SJCRH30 (cell line): ENCODE measurements around the gene DNAH8. TPM values are rescaled to one million over a fixed set of nuclear protein-coding genes. Genes with fewer than 3 reads are reported as not detected.
A peak's percentile ranks its signal among the peaks of the same experiment; 100 is the strongest.

Experiments used
- DNase-seq, 2 experiments: peaks; one replicate each; pipeline ENCODE4 v3.0.0-alpha.2; 2015 to 2020
- H3K27ac ChIP-seq: fragments of 250-450 bp; sonication (Bioruptor Pico); 2 replicates; pipeline ENCODE4 v1.5.1; 2020; ENCODE audit warnings: mild to moderate bottlenecking, moderate library complexity
- H3K27me3 ChIP-seq: fragments of 250-450 bp; sonication (Bioruptor Pico); 2 replicates; pipeline ENCODE4 v1.5.1; 2020; ENCODE audit warnings: mild to moderate bottlenecking, moderate library complexity
- H3K36me3 ChIP-seq: fragments of 250-450 bp; sonication (Bioruptor Pico); 2 replicates; pipeline ENCODE4 v1.5.1; 2020; ENCODE audit warnings: mild to moderate bottlenecking, moderate library complexity
- H3K4me1 ChIP-seq: fragments of 250-450 bp; sonication (Bioruptor Pico); 2 replicates; pipeline ENCODE4 v1.5.1; 2020; ENCODE audit warnings: mild to moderate bottlenecking, moderate library complexity
- H3K4me3 ChIP-seq: fragments of 250-450 bp; sonication (Bioruptor Pico); 2 replicates; pipeline ENCODE4 v1.5.1; 2020; ENCODE audit warnings: mild to moderate bottlenecking, moderate library complexity
- H3K9me3 ChIP-seq: fragments of 250-450 bp; sonication (Bioruptor Pico); replicated peaks from 2 replicates; pipeline ENCODE4 v1.5.1; 2020; ENCODE audit warnings: mild to moderate bottlenecking, moderate library complexity
- total RNA-seq: library from RNA; depleted of rRNA; stranded (reverse); fragments of >200 nt; shearing (Covaris generic); gene quantifications from 2 replicates; pipeline ENCODE4 v1.2.3, GENCODE V29; 2014

The DNAH8 gene
- total RNA-seq, 1 experiment from 2014 or later = under 0.01 TPM

GRCh38 chr6:38716825-38717224, 1.7 kb downstream of the DNAH8 start:
- Histone ChIP-seq H3K9me3 (no peaks in the 10 kb centered on the region), H3K27ac (no peak overlapping the region), H3K27me3 (no peaks in the 10 kb centered on the region), H3K36me3 (no peaks in the 10 kb centered on the region), H3K4me1 (no peaks in the 10 kb centered on the region), H3K4me3 (no peak overlapping the region)
- no peak for DNase-seq

DNA sequence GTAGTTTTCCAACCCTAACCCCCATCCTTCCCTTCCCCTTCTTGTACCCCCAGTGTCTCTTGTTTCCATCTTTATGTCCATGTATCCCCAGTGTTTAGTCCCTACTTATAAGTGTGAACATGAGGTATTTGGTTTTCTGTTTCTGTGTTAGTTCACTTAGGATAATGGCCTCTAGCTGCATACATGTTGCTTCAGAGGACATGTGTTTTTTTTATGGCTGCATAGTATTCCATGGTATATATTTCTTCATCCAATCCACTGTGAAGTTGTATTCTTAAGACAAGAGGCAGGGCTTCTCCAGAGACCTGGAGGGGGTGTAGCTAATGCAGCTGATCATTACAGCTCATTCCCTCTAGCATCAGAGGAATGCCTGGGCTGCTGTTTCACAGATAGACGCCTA, 4.2 kb downstream of the DNAH8 start:
- no peak overlapping the region for H3K27ac ChIP-seq
- no peaks in the 10 kb centered on the region for H3K36me3 ChIP-seq
- H3K27me3 ChIP-seq = no peaks in the 10 kb centered on the region
- no peaks in the 10 kb centered on the region for H3K4me1 ChIP-seq
- no peak overlapping the region for H3K4me3 ChIP-seq
- no peaks in the 10 kb centered on the region for H3K9me3 ChIP-seq
- DNase-seq = no peak

GRCh38 chr6:38720295-38720694, 5.2 kb downstream of the DNAH8 start:
- DNase-seq = no peak
- H3K27ac ChIP-seq = no peak overlapping the region
- H3K9me3 ChIP-seq = no peaks in the 10 kb centered on the region
- H3K4me3 ChIP-seq = no peak overlapping the region
- no peaks in the 10 kb centered on the region for H3K27me3 ChIP-seq
- H3K36me3 ChIP-seq = no peaks in the 10 kb centered on the region
- H3K4me1 ChIP-seq = no peaks in the 10 kb centered on the region

DNA sequence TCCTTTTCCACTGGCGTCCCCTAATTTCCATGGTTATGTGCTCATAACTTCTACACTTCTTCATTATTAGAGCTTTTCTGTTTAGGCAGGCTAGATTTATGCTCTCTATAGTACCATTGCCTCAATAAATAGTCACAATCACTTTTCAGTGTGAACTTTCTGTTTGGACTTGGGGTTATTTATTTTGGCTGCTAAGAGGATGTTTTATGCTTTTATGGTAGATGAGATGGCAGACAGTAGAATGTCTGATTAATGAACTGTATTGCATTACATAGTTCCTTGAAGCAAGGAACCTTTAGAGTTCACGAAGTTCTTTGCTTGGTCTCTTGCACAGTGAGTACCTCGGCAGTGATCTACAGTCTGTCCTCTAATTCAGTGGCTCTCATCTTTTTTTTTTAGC, 6.9 kb downstream of the DNAH8 start:
- Histone ChIP-seq H3K9me3 (no peaks in the 10 kb centered on the region), H3K4me3 (no peak overlapping the region), H3K36me3 (no peaks in the 10 kb centered on the region), H3K4me1 (peaks cover 5% of the 10 kb centered on the region), H3K27me3 (no peaks in the 10 kb centered on the region), H3K27ac (no peak overlapping the region)
- no peak for DNase-seq

GRCh38 chr6:38722727-38723334, 7.7 kb downstream of the DNAH8 start:
- Histone ChIP-seq H3K36me3 (no peaks in the 10 kb centered on the region), H3K4me1 (peaks cover 5% of the 10 kb centered on the region)
- no peak for DNase-seq

DNA sequence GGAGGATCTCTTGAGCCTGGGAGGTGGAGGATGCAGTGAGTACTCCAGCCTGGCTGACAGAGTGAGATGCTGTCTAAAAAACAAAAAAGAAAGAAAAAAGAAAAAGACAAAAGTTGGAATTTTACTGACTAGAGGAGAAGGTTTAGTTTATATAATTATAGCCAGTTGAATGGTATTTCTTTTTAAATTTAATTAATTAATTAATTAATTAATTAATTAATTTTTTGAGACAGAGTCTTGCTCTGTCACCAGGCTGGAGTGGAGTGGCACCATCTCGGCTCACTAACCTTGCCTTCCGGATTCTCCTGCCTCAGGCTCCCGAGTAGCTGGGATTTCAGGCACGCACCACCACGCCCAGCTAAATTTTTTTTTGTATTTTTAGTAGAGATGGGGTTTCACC, 8.7 kb downstream of the DNAH8 start:
- Histone ChIP-seq H3K36me3 (no peaks in the 10 kb centered on the region), H3K4me3 (no peak overlapping the region), H3K27me3 (no peaks in the 10 kb centered on the region), H3K4me1 (peaks cover 5% of the 10 kb centered on the region), H3K9me3 (no peaks in the 10 kb centered on the region), H3K27ac (no peak overlapping the region)
- no peak for DNase-seq

More at GRCh38 chr6:38722727-38723334, 7.7 kb downstream of the DNAH8 start:
- no peak overlapping the region for H3K4me3 ChIP-seq
- no peak overlapping the region for H3K27ac ChIP-seq
- no peaks in the 10 kb centered on the region for H3K27me3 ChIP-seq
- H3K9me3 ChIP-seq = no peaks in the 10 kb centered on the region

GRCh38 chr6:38724343-38724742, 9.2 kb downstream of the DNAH8 start:
- no peak overlapping the region for H3K4me3 ChIP-seq
- H3K36me3 ChIP-seq = no peaks in the 10 kb centered on the region
- H3K9me3 ChIP-seq = no peaks in the 10 kb centered on the region
- H3K27ac ChIP-seq = no peak overlapping the region
- H3K27me3 ChIP-seq = no peaks in the 10 kb centered on the region
- peaks cover 5% of the 10 kb centered on the region for H3K4me1 ChIP-seq
- DNase-seq = no peak

GRCh38 chr6:38725414-38726183, 10.5 kb downstream of the DNAH8 start:
- no peaks in the 10 kb centered on the region for H3K36me3 ChIP-seq
- H3K4me3 ChIP-seq = no peak overlapping the region
- peak; percentile 30 to 45 for DNase-seq
- no peaks in the 10 kb centered on the region for H3K9me3 ChIP-seq
- no peak overlapping the region for H3K27ac ChIP-seq
- no peaks in the 10 kb centered on the region for H3K27me3 ChIP-seq
- peaks cover 9% of the 10 kb centered on the region for H3K4me1 ChIP-seq

- peaks cover 9% of the 10 kb centered on the region for H3K4me1 ChIP-seq
- H3K4me3 ChIP-seq = no peak overlapping the region
- DNase-seq = no peak
- no peak overlapping the region for H3K27ac ChIP-seq
- H3K27me3 ChIP-seq = no peaks in the 10 kb centered on the region
- no peaks in the 10 kb centered on the region for H3K9me3 ChIP-seq
- H3K36me3 ChIP-seq = no peaks in the 10 kb centered on the region
Observed at GRCh38 chr6:38728203-38728602, 13.1 kb downstream of the DNAH8 start.

- peak; percentile 43 to 62 for DNase-seq
- Histone ChIP-seq H3K4me1 (peaks cover 9% of the 10 kb centered on the region), H3K9me3 (peaks cover under 1% of the 10 kb centered on the region), H3K4me3 (no peak overlapping the region), H3K36me3 (no peaks in the 10 kb centered on the region), H3K27me3 (no peaks in the 10 kb centered on the region; the same call in 1 of the 2 replicates), H3K27ac (no peak overlapping the region)
Observed at GRCh38 chr6:38730140-38730862, 15.2 kb downstream of the DNAH8 start.

DNA sequence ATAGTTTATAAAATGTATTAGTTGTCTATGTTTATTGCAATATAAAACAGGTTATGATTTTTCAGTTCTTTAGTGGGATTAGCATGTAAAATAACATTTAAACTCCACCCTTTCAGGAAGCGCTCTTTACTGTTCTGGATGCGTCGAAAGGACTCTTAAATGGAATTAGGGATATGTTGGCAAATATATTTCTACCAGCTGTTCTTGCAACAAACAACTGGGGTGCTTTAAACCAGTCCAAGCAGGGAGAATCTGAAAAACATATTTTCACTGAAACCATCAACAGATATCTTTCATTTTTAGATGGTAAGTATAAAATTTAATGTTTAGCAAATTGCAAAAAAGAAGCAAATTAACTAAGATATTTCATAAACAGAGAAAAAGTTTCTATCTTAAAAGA, 21.8 kb downstream of the DNAH8 start:
- Histone ChIP-seq H3K27ac (no peak overlapping the region), H3K9me3 (peaks cover 3% of the 10 kb centered on the region), H3K36me3 (no peaks in the 10 kb centered on the region), H3K27me3 (no peaks in the 10 kb centered on the region; the same call in 1 of the 2 replicates), H3K4me1 (no peaks in the 10 kb centered on the region), H3K4me3 (no peak overlapping the region)
- DNase-seq = no peak

- no peak overlapping the region for H3K4me3 ChIP-seq
- peaks cover 3% of the 10 kb centered on the region for H3K9me3 ChIP-seq
- DNase-seq = no peak
- no peaks in the 10 kb centered on the region for H3K4me1 ChIP-seq
- no peak overlapping the region for H3K27ac ChIP-seq
- H3K27me3 ChIP-seq = peaks cover 3% of the 10 kb centered on the region; the same call in 1 of the 2 replicates
- no peaks in the 10 kb centered on the region for H3K36me3 ChIP-seq
Observed at GRCh38 chr6:38738261-38738660, 23.1 kb downstream of the DNAH8 start.

DNA sequence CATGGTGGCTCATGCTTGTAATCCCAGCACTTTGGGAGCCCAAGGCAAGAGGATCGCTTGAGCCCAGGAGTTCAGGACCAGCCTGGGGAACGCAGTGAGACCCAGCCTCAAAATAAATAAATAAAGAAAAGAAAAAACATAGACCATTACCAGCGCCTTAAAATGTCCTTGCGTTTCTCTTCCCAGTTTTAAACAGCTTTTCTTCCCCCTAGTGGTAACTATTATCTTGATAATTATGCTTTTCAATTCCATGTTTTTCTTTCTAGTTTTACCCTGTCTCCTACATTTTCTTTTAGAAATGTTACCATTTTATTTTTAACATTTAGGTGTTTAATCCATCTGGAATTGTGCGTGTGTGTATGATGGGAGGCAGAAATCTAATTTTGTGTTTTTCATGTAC, 24.4 kb downstream of the DNAH8 start:
- H3K27me3 ChIP-seq = peaks cover 7% of the 10 kb centered on the region; the same call in 1 of the 2 replicates

GRCh38 chr6:38749473-38749872, 34.4 kb downstream of the DNAH8 start:
- no peaks in the 10 kb centered on the region for H3K9me3 ChIP-seq
- H3K36me3 ChIP-seq = no peaks in the 10 kb centered on the region
- H3K27ac ChIP-seq = no peak overlapping the region
- H3K4me1 ChIP-seq = no peaks in the 10 kb centered on the region
- DNase-seq = no peak
- no peaks in the 10 kb centered on the region for H3K27me3 ChIP-seq
- no peak overlapping the region for H3K4me3 ChIP-seq

More for the DNA sequence above, 24.4 kb downstream of the DNAH8 start:
- DNase-seq = no peak
- no peak overlapping the region for H3K27ac ChIP-seq
- H3K9me3 ChIP-seq = peaks cover 3% of the 10 kb centered on the region
- H3K36me3 ChIP-seq = no peaks in the 10 kb centered on the region
- no peak overlapping the region for H3K4me3 ChIP-seq
- no peaks in the 10 kb centered on the region for H3K4me1 ChIP-seq

GRCh38 chr6:38750968-38751615, 36.0 kb downstream of the DNAH8 start:
- Histone ChIP-seq H3K27ac (no peak overlapping the region), H3K36me3 (no peaks in the 10 kb centered on the region), H3K9me3 (no peaks in the 10 kb centered on the region), H3K4me3 (no peak overlapping the region), H3K4me1 (no peaks in the 10 kb centered on the region), H3K27me3 (no peaks in the 10 kb centered on the region)
- no peak for DNase-seq
